Testis (tissue), 3 donors: Measurements from ENCODE around the gene FLYWCH1. TPM values are rescaled to one million over a fixed set of nuclear protein-coding genes. Genes with fewer than 3 reads are reported as not detected.

Source experiments
- DNase-seq: peaks from one replicate; pipeline ENCODE4 v3.0.0-alpha.2; 2019
- H3K27ac ChIP-seq, 2 donors: fragments of 200-600 bp; sonication (generic); one replicate each; pipeline ENCODE4 v1.5.1; 2019
- H3K27me3 ChIP-seq: fragments of 200-600 bp; sonication (generic); one replicate; pipeline ENCODE4 v1.5.1; 2019
- H3K36me3 ChIP-seq: fragments of 200-600 bp; sonication (generic); one replicate; pipeline ENCODE4 v1.5.1; 2017; ENCODE audit warnings: low read depth; ENCODE audit errors: missing control alignments
- H3K4me1 ChIP-seq: fragments of 200-600 bp; sonication (generic); one replicate; pipeline ENCODE4 v1.5.1; 2019
- H3K4me3 ChIP-seq, 2 donors: fragments of 200-600 bp; sonication (generic); one replicate each; pipeline ENCODE4 v1.5.1; 2017 to 2019
- H3K9me3 ChIP-seq: fragments of 200-600 bp; sonication (generic); one replicate; pipeline ENCODE4 v1.5.1; 2017
- CTCF ChIP-seq, 3 experiments: fragments of 450-650 bp in 2 of 3; fragments of 200-600 bp in 1 of 3; sonication (generic) in 1 of 3; IDR thresholded peaks; one replicate each; pipeline ENCODE4 v1.5.1; 2016 to 2019; ENCODE audit warnings: antibody characterized with exemption in 3 of 3, mild to moderate bottlenecking in 2 of 3, moderate library complexity in 1 of 3
- POLR2A ChIP-seq: fragments of 450-650 bp; IDR thresholded peaks from one replicate; pipeline ENCODE4 v1.6.1; 2017; ENCODE audit warnings: antibody characterized with exemption, mild to moderate bottlenecking, moderate library complexity
- WGBS, 2 donors: methylation state at CpG; one replicate each; pipeline ENCODE4 v1.1.5; 2018; 5-methylcytosine and 5-hydroxymethylcytosine counted together
- intact Hi-C: fragments of 100-400 bp; cut with DNase I; formaldehyde crosslinking; loops from one replicate; pipeline ENCODE4 v1.15.1; 2023; ENCODE audit warnings: low total_unique reads
- polyA plus RNA-seq: library from polyadenylated mRNA; stranded (reverse); fragments of 350-450 nt; fragmentation: Illumina TruSeq; extraction: RNeasy Lipid Tissue Mini Kit (QIAGEN cat#74804); gene quantifications from one replicate; pipeline ENCODE4 v1.2.3, GENCODE V29; 2014; ENCODE audit warnings: low read depth, low replicate concordance; ENCODE audit not compliant: insufficient read depth
- total RNA-seq, 2 donors: library from RNA; depleted of rRNA; stranded (reverse); fragments of >200 nt; gene quantifications; one replicate each; pipeline ENCODE4 v1.2.3, GENCODE V29; 2016

Gene FLYWCH1
- total and polyA plus RNA-seq, 3 donors from 2014 or later: 12.5 to 31.0 (median 26.7) TPM

GRCh38 chr16:2971985-2972784 is 60.5 kb downstream of the FLYWCH1 start:
- no peaks in the 10 kb centered on the region for H3K36me3 ChIP-seq
- intact Hi-C loops: no loop called here
- peaks cover 9% of the 10 kb centered on the region for H3K4me1 ChIP-seq
- 77 to 83% methylated on average over 11 to 15 of the region's 15 CpGs for WGBS, 2 donors
- H3K9me3 ChIP-seq: no peaks in the 10 kb centered on the region
- no peak for DNase-seq
- H3K27ac ChIP-seq: no peak overlapping the region
- no peaks in the 10 kb centered on the region for H3K27me3 ChIP-seq
- no peak overlapping the region for H3K4me3 ChIP-seq
- TF ChIP-seq POLR2A (no peak), CTCF (IDR thresholded peaks at IDR 0.05) (no peak)

- intact Hi-C loops: no loop called here
- DNase-seq: no peak
- H3K27ac ChIP-seq: no peak overlapping the region
Measured at GRCh38 chr16:2973093-2973492, 61.4 kb downstream of the FLYWCH1 start.

GRCh38 chr16:2973605-2974318 is 62.0 kb downstream of the FLYWCH1 start:
- no peak for DNase-seq
- no peak for TF ChIP-seq POLR2A
- no peak for TF ChIP-seq CTCF (IDR thresholded peaks at IDR 0.05)
- Histone ChIP-seq H3K4me3 (no peak overlapping the region), H3K27me3 (no peaks in the 10 kb centered on the region), H3K9me3 (no peaks in the 10 kb centered on the region), H3K36me3 (no peaks in the 10 kb centered on the region), H3K4me1 (peaks cover 9% of the 10 kb centered on the region), H3K27ac (no peak overlapping the region)
- 80 to 89% methylated on average over 2 to 17 of the region's 17 CpGs for WGBS, 2 donors
- intact Hi-C loops: no loop called here

More at GRCh38 chr16:2973093-2973492, 61.4 kb downstream of the FLYWCH1 start:
- Histone ChIP-seq H3K36me3 (no peaks in the 10 kb centered on the region), H3K9me3 (no peaks in the 10 kb centered on the region), H3K4me3 (no peak overlapping the region), H3K27me3 (no peaks in the 10 kb centered on the region), H3K4me1 (peaks cover 9% of the 10 kb centered on the region)
- WGBS, 2 donors: 50 to 71% methylated on average over 2 to 5 of the region's 5 CpGs
- TF ChIP-seq POLR2A (no peak), CTCF (IDR thresholded peaks at IDR 0.05) (no peak)

- peaks cover 9% of the 10 kb centered on the region for H3K4me1 ChIP-seq
- no peak for DNase-seq
- 93% methylated on average over 8 to 15 of the region's 15 CpGs for WGBS, 2 donors
- intact Hi-C loops: no loop called here
- TF ChIP-seq POLR2A (no peak), CTCF (IDR thresholded peaks at IDR 0.05) (no peak)
- H3K36me3 ChIP-seq: no peaks in the 10 kb centered on the region
- H3K9me3 ChIP-seq: no peaks in the 10 kb centered on the region
- no peak overlapping the region for H3K27ac ChIP-seq
- no peaks in the 10 kb centered on the region for H3K27me3 ChIP-seq
- H3K4me3 ChIP-seq: no peak overlapping the region
Measured at GRCh38 chr16:2974319-2975056, 62.8 kb downstream of the FLYWCH1 start.
